NCI-H446 (cell line): ENCODE results near the gene TNNI2.

Experiments used
- DNase-seq, 2 experiments: peaks; one replicate each; lab custom pipeline; 2025; lab: John Stamatoyannopoulos, UW

Gene TNNI2

DNA sequence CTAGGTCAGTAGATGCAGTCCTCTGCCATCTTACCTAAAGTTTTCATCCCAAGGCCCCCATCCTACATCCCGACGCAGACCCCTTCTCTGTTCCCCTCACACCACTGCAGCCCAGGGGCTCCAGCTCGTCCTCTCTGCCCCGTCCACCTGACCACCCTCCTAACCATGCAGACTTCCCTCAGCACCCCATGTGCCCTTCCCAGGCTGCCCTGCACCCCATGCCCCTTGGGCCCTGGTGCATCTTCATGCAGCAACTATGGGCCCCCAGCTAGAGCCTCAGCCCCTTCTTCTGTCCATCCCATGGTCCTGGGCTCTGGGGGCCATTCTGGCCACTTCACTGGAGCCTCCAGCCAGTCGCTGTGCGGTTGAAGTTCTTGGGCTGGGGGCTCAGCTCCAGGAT, 50.0 kb downstream of the TNNI2 start:
- no peak for DNase-seq

DNA sequence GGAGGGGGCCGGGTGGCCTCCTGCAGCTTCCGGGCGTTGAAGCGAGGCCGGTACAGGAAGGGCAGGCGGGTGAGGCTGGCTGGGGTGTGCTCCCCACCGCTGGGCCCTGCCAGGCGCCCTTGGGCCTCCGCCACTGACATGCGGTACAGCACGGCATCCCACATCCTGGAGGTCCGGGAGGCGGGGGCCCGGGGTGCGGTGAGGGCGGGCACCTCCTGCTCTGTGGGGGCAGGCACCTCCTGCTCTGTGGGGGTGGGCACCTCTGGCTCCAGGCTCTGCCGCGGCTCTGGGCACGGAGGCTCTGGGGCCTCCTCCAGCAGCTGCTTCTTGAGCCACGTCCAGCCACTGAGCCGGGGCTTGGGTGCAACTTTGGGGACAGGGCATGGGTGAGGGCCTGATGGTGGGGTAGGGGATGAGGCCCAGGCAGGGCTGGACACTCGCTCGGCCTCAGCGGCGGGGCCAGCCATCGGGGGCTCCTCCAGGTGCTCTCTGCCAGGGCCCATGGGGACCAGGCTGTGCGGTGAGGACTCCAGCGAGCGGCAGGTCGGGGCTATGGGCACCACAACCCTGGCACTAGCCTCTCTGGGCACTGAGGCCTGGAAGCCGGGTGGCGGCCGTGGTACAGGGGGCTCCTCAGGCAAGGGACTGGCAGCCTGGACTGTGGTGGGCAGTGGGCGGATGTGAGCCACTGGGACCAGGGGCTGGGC, 50.6 kb downstream of the TNNI2 start:
- DNase-seq = no peak

DNA sequence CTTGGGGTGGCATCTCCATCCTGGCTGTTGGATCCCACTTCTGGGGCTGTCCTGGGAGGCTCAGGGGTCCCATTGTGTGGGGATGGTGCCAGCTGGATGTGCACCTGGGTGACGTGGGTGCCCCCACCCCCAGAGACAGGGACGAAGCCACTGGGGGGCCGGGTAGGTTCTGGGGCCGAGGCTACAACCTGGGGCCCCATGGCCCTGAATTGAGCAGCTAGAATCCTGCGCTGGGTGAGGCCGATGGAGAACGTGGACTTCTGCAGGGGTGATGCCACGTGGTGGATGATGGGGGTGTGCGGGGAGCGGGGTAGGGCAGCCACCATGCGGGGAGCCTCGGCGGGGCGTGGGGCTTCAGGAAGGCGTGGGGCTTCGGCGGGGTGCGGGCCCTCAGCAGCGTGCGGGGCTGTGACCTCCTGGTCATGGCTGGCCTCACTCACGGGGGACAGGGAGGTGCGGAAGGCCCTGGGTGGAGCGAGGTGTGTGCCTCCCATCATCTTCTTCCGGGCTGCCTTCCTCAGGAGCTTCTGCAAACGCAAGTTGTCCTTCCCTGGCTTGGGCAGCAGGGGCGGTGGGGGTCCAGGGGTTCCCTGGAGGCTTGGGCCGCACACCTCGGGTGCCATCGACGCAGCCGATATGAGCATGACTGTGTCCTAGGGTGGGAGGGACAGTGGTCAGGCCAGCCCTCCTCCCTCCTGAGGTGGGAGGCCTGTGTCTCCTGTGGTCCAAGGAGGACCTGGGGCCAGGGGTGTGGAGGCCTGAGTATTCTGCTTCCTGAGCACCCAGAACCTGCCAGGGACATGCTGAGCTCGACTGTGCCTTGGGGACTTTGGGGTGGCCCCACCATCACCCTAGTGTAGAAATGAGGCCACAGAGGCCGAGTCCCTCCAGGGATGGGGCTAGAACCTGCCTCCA, 51.4 kb downstream of the TNNI2 start:
- DNase-seq = no peak
